Liver (tissue), 9 donors: ENCODE data around the gene CTNNA1. TPM values are rescaled to one million over a fixed set of nuclear protein-coding genes. Genes with fewer than 3 reads are reported as not detected.

Experiments used
- DNase-seq: peaks from one replicate; pipeline ENCODE4 v3.0.0-alpha.2; 2017; ENCODE audit warnings: low spot score
- H3K27ac ChIP-seq, 2 donors: one replicate each; pipeline ENCODE4 v1.7.0; 2013; ENCODE audit warnings: inconsistent platforms in 2 of 2, low read length in 2 of 2, control low read depth in 1 of 2, low read depth in 1 of 2, mild to moderate bottlenecking in 1 of 2
- H3K27me3 ChIP-seq, 4 donors: one replicate each; pipeline versions ENCODE4 v1.6.1 to v1.7.0; 2013; ENCODE audit warnings: low read length in 3 of 4, inconsistent platforms in 1 of 4, mild to moderate bottlenecking in 1 of 4, moderate library complexity in 1 of 4; ENCODE audit not compliant: control insufficient read depth in 4 of 4, insufficient read depth in 4 of 4
- H3K36me3 ChIP-seq, 4 donors: one replicate each; pipeline versions ENCODE4 v1.6.1 to v1.7.0; 2013; ENCODE audit warnings: low read length in 3 of 4, mild to moderate bottlenecking in 3 of 4, low read depth in 1 of 4, moderate library complexity in 1 of 4; ENCODE audit not compliant: control insufficient read depth in 4 of 4, insufficient read depth in 3 of 4
- H3K4me1 ChIP-seq, 4 donors: one replicate each; pipeline versions ENCODE4 v1.6.1 to v1.7.0; 2013; ENCODE audit warnings: low read length in 3 of 4, mild to moderate bottlenecking in 3 of 4, moderate library complexity in 1 of 4; ENCODE audit not compliant: control insufficient read depth in 4 of 4, insufficient read depth in 4 of 4
- H3K4me3 ChIP-seq, 3 donors: one replicate each; pipeline versions ENCODE4 v1.6.1 to v1.7.0; 2013; ENCODE audit warnings: low read length in 3 of 3, control low read depth in 1 of 3, low read depth in 1 of 3, mild to moderate bottlenecking in 1 of 3
- H3K9ac ChIP-seq, 2 donors: one replicate each; pipeline ENCODE4 v1.7.0; 2013; ENCODE audit warnings: low read length in 2 of 2, mild to moderate bottlenecking in 2 of 2, moderate library complexity in 2 of 2, control low read depth in 1 of 2, low read depth in 1 of 2
- H3K9me3 ChIP-seq, 4 donors: one replicate each; pipeline versions ENCODE4 v1.6.1 to v1.7.0; 2013; ENCODE audit warnings: low read length in 3 of 4; ENCODE audit not compliant: control insufficient read depth in 4 of 4
- ATF3 ChIP-seq: IDR thresholded peaks from 2 replicates; pipeline ENCODE4 v1.6.1; 2016; ENCODE audit warnings: antibody characterized with exemption
- CTCF ChIP-seq: fragments of 150-350 bp; IDR thresholded peaks from 2 replicates; pipeline ENCODE4 v1.5.1; 2017; ENCODE audit warnings: improper control_type of control experiment, low read depth, low read length; ENCODE audit not compliant: missing input control
- EGR1 ChIP-seq, 2 donors: IDR thresholded peaks; 2 replicates each; pipeline ENCODE4 v1.6.1; 2016 to 2018; ENCODE audit warnings: antibody characterized with exemption in 2 of 2, low read depth in 2 of 2
- FOXA1 ChIP-seq: IDR thresholded peaks from 2 replicates; pipeline ENCODE4 v1.6.1; 2016; ENCODE audit warnings: antibody characterized with exemption
- FOXA2 ChIP-seq: IDR thresholded peaks from 2 replicates; pipeline ENCODE4 v1.6.1; 2016; ENCODE audit warnings: antibody characterized with exemption
- GABPA ChIP-seq, 2 donors: IDR thresholded peaks in 1 of 2; conservative IDR thresholded peaks in 1 of 2; 2 replicates each; pipeline ENCODE4 v1.6.1; 2016; ENCODE audit warnings: antibody characterized with exemption in 2 of 2, mild to moderate bottlenecking in 1 of 2, moderate library complexity in 1 of 2
- HNF4A ChIP-seq, 2 donors: conservative IDR thresholded peaks; 2 replicates each; pipeline ENCODE4 v1.6.1; 2016; ENCODE audit warnings: antibody characterized with exemption in 2 of 2, mild to moderate bottlenecking in 2 of 2
- HNF4G ChIP-seq: IDR thresholded peaks from 2 replicates; pipeline ENCODE4 v1.6.1; 2016; ENCODE audit warnings: antibody characterized with exemption
- JUND ChIP-seq, 2 donors: IDR thresholded peaks; 2 replicates each; pipeline ENCODE4 v1.6.1; 2016; ENCODE audit warnings: antibody characterized with exemption in 2 of 2
- MAX ChIP-seq: IDR thresholded peaks from 2 replicates; pipeline ENCODE4 v1.6.1; 2016; ENCODE audit warnings: antibody characterized with exemption
- NR2F2 ChIP-seq: IDR thresholded peaks from 2 replicates; pipeline ENCODE4 v1.6.1; 2016; ENCODE audit warnings: antibody characterized with exemption
- RAD21 ChIP-seq, 2 donors: IDR thresholded peaks; 2 replicates each; pipeline ENCODE4 v1.6.1; 2016; ENCODE audit warnings: antibody characterized with exemption in 2 of 2, mild to moderate bottlenecking in 2 of 2
- REST ChIP-seq: IDR thresholded peaks from 2 replicates; pipeline ENCODE4 v1.6.1; 2016; ENCODE audit warnings: antibody characterized with exemption, mild to moderate bottlenecking
- RXRA ChIP-seq, 2 donors: IDR thresholded peaks; 2 replicates each; pipeline ENCODE4 v1.6.1; 2017 to 2018; ENCODE audit warnings: antibody characterized with exemption in 2 of 2, mild to moderate bottlenecking in 1 of 2
- SP1 ChIP-seq: IDR thresholded peaks from 2 replicates; pipeline ENCODE4 v1.6.1; 2018; ENCODE audit warnings: antibody characterized with exemption, mild to moderate bottlenecking
- TAF1 ChIP-seq: conservative IDR thresholded peaks from 2 replicates; pipeline ENCODE4 v1.6.1; 2016; ENCODE audit warnings: antibody characterized with exemption, mild to moderate bottlenecking
- YY1 ChIP-seq: IDR thresholded peaks from 2 replicates; pipeline ENCODE4 v1.6.1; 2016; ENCODE audit warnings: antibody characterized with exemption, mild to moderate bottlenecking
- ZBTB33 ChIP-seq: IDR thresholded peaks from 2 replicates; pipeline ENCODE4 v1.6.1; 2016; ENCODE audit warnings: antibody characterized with exemption
- WGBS: extraction: QIAGEN DNeasy Blood & Tissue Kit; methylation state at CpG from one replicate; pipeline ENCODE4 v1.1.7; 2013; 5-methylcytosine and 5-hydroxymethylcytosine counted together
- polyA plus RNA-seq, 2 donors: library from polyadenylated mRNA; stranded (reverse) in 1 of 2; unstranded in 1 of 2; fragments of 200-250 nt in 1 of 2; fragments of >200 nt in 1 of 2; fragmentation: Nextera tagmentation in 1 of 2; extraction: Ambion mirVana in 1 of 2; gene quantifications; one replicate each; pipeline versions ENCODE4 v1.2.1 to v1.2.3, GENCODE V29; 2013 to 2015
- total RNA-seq, 2 donors: library from RNA; depleted of rRNA; stranded (reverse); fragments of >200 nt; gene quantifications; one replicate each; pipeline ENCODE4 v1.2.3, GENCODE V29; 2014
- donor health status: healthy.
- donor health status: healthy.
- donor health status: healthy.
- donor health status: healthy.
- donor health status: healthy.

Gene CTNNA1
- total and polyA plus RNA-seq, 4 donors, result 39.9 to 150 (median 103) TPM

GRCh38 chr5:138736293-138736692 lies 16.9 kb upstream of the CTNNA1 start:
- Histone ChIP-seq H3K27ac (no peak overlapping the region), H3K9me3 (no peaks in the 10 kb centered on the region), H3K27me3 (no peaks in the 10 kb centered on the region), H3K4me3 (no peak overlapping the region), H3K36me3 (no peaks in the 10 kb centered on the region), H3K9ac (no peak overlapping the region), H3K4me1 (no peaks in the 10 kb centered on the region)
- no peak for DNase-seq
- TF ChIP-seq MAX (no peak), NR2F2 (no peak), TAF1 (no peak), JUND (IDR thresholded peaks at IDR 0.05) (no peak), YY1 (no peak), FOXA2 (no peak), EGR1 (IDR thresholded peaks at IDR 0.05; ENCODE audit: low read depth in 2 of 2) (no peak), ZBTB33 (no peak), ATF3 (no peak), REST (no peak)
- WGBS, result 95% methylated on average over 5 of the region's 5 CpGs

- Histone ChIP-seq H3K4me1 (peaks cover 0 to 4% (median 0%) of the 10 kb centered on the region in 4 donors), H3K9me3 (no peaks in the 10 kb centered on the region), H3K9ac (no peak overlapping the region), H3K27me3 (no peaks in the 10 kb centered on the region), H3K27ac (no peak overlapping the region), H3K36me3 (no peaks in the 10 kb centered on the region), H3K4me3 (no peak overlapping the region)
- 98% methylated on average over 2 of the region's 2 CpGs for WGBS
- no peak for DNase-seq
- TF ChIP-seq FOXA2 (no peak), ATF3 (no peak), TAF1 (no peak), MAX (no peak), NR2F2 (no peak), HNF4A (conservative IDR thresholded peaks at IDR 0.05) (no peak), CTCF (no peak), HNF4G (no peak), GABPA (IDR thresholded peaks at IDR 0.05 in 1 of 2, conservative IDR thresholded peaks at IDR 0.05 in 1 of 2) (no peak), ZBTB33 (no peak), EGR1 (IDR thresholded peaks at IDR 0.05; ENCODE audit: low read depth in 2 of 2) (no peak), RAD21 (IDR thresholded peaks at IDR 0.05) (no peak), YY1 (no peak), SP1 (no peak), FOXA1 (no peak), RXRA (IDR thresholded peaks at IDR 0.05) (no peak)
Measured at GRCh38 chr5:138737494-138738265, 15.5 kb upstream of the CTNNA1 start.
